Measurements from ENCODE around the gene ABAT. TPM values are rescaled to one million over a fixed set of nuclear protein-coding genes. Genes with fewer than 3 reads are reported as not detected.

ABAT gene
- total and polyA plus RNA-seq, 2 of the 8 experiments (the other 6 are each of a cell fraction or from before 2014, with no cell fraction given), result 6.4 to 8.4 TPM

GRCh38 chr16:8649829-8650554 is 24.4 kb upstream of the ABAT start:
- Histone ChIP-seq H4K8ac (ENCODE audit: extremely low read depth, insufficient read depth, low read length) (no peak overlapping the region), H2AK5ac (ENCODE audit: low read depth, low read length) (no peak overlapping the region), H3K23ac (ENCODE audit: insufficient read length) (no peak overlapping the region), H3K18ac (ENCODE audit: extremely low read depth, low read length) (no peak overlapping the region), H4K91ac (replicated peaks; ENCODE audit: insufficient read length, low read length) (no peak overlapping the region), H3K4me3 (ENCODE audit: extremely low read depth in 1 of 4, insufficient read depth in 2 of 4, low read depth in 3 of 4, low read length in 4 of 4) (no peak overlapping the region), H3K4me1 (replicated peaks in 1 of 4; ENCODE audit: control insufficient read depth in 3 of 4, insufficient read depth in 4 of 4, low read length in 3 of 4) (no peaks in the 10 kb centered on the region), H3K14ac (ENCODE audit: insufficient read length) (no peak overlapping the region), H2BK12ac (ENCODE audit: low read depth, low read length) (no peak overlapping the region), H2AFZ (ENCODE audit: low read length) (no peak overlapping the region), H2BK20ac (ENCODE audit: low read length) (no peak overlapping the region), H3K4ac (replicated peaks; ENCODE audit: insufficient read length, low read depth, low read length) (no peak overlapping the region), H3K9ac (replicated peaks in 1 of 4; ENCODE audit: extremely low read depth in 1 of 4, low read depth in 3 of 4, low read length in 3 of 4) (no peak overlapping the region), H2BK15ac (ENCODE audit: low read length) (no peak overlapping the region), H3K56ac (replicated peaks; ENCODE audit: insufficient read length, low read depth, low read length) (no peak overlapping the region), H2BK120ac (replicated peaks; ENCODE audit: low read depth, low read length) (no peak overlapping the region), H3K9me3 (ENCODE audit: insufficient read depth in 2 of 2, low read depth in 1 of 2, low read length in 1 of 2) (0 out of 4 replicates have a peak, but pooled peaks cover 0 to 2% of the 10 kb centered on the region in 2 experiments), H4K20me1 (replicated peaks in 1 of 2; ENCODE audit: control insufficient read depth in 1 of 2, insufficient read depth in 2 of 2, low read length in 2 of 2) (peaks cover 3% of the 10 kb centered on the region in 2 experiments), H3K79me1 (ENCODE audit: low read depth, low read length) (no peaks in the 10 kb centered on the region), H4K5ac (ENCODE audit: insufficient read length, low read depth, low read length) (no peak overlapping the region), H3K23me2 (ENCODE audit: low read depth, low read length) (no peaks in the 10 kb centered on the region), H3K79me2 (ENCODE audit: control insufficient read depth in 1 of 2, insufficient read depth in 2 of 2, low read length in 2 of 2) (no peaks in the 10 kb centered on the region), H3K27ac (ENCODE audit: low read depth, low read length) (no peak overlapping the region), H3K27me3 (replicated peaks in 1 of 4; ENCODE audit: control insufficient read depth in 3 of 4, extremely low read depth in 1 of 4, insufficient read depth in 3 of 4, low read length in 3 of 4) (no peaks in the 10 kb centered on the region), H3K4me2 (ENCODE audit: insufficient read depth in 1 of 2, low read depth in 2 of 2, low read length in 2 of 2) (no peak overlapping the region), H2BK5ac (ENCODE audit: low read depth, low read length) (no peak overlapping the region), H3K36me3 (ENCODE audit: control insufficient read depth in 2 of 4, insufficient read depth in 4 of 4, low read length in 3 of 4) (peaks cover 16 to 35% (median 31%) of the 10 kb centered on the region in 4 experiments)
- no peak for FAIRE-seq
- DNase-seq (ENCODE audit: low read depth in 1 of 2, low spot score in 2 of 2), result no peak
- WGBS, 2 experiments (ENCODE audit: extremely low coverage in 1 of 2, insufficient coverage in 1 of 2, insufficient read length in 1 of 2, insufficient replicate concordance in 2 of 2, low coverage in 1 of 2, low lambda C conversion rate in 2 of 2, missing lambda C conversion rate in 1 of 2), result 79% methylated on average over 8 of the region's 8 CpGs; no CpG with 5 or more reads in 1 of the 2 experiments
- CTCF ChIA-PET (ENCODE audit: partially characterized antibody), result interaction anchor here (0.6 to 7.7 kb wide), 5 partner anchors 14 to 164 kb away, joined by 3 to 63 read pairs (median 3); no protein-coding TSS in a partner anchor
- POLR2A ChIA-PET (ENCODE audit: partially characterized antibody), result interaction anchor here (0.8 to 2.0 kb wide), 5 partner anchors 17 to 96 kb away, joined by 3 to 10 read pairs (median 3); partner anchors contain the start of gene METTL22
- TF ChIP-seq RXRA (IDR thresholded peaks at IDR 0.05; ENCODE audit: insufficient read depth, low read depth, low read length) (no peak), GTF2F1 (IDR thresholded peaks at IDR 0.05; ENCODE audit: borderline replicate concordance, low read depth, low read length) (no peak), E2F6 (IDR thresholded peaks at IDR 0.05) (no peak), POLR2AphosphoS5 (IDR thresholded peaks at IDR 0.05; ENCODE audit: low read depth, low read length) (no peak; the same call in 1 of the 2 replicates), KDM5A (IDR thresholded peaks at IDR 0.05; ENCODE audit: low read length) (no peak), ATF3 (IDR thresholded peaks at IDR 0.05; ENCODE audit: insufficient read depth, low read depth, low read length) (no peak), CTBP2 (IDR thresholded peaks at IDR 0.05; ENCODE audit: borderline replicate concordance, insufficient read depth, insufficient read length, low read length) (no peak), PHF8 (conservative IDR thresholded peaks at IDR 0.05; ENCODE audit: low read depth, low read length) (no peak), JUN (IDR thresholded peaks at IDR 0.05; ENCODE audit: low read depth, low read length) (no peak), TAF7 (optimal IDR thresholded peaks at IDR 0.05; ENCODE audit: borderline replicate concordance, low read depth, low read length) (no peak)
